ENCODE measurements around the gene NLK.

- TF ChIP-seq CTCF (IDR thresholded peaks at IDR 0.05) (no peak), POLR2A (IDR thresholded peaks at IDR 0.05) (no peak)
These were observed 11.2 kb downstream of the NLK start for GRCh38 chr17:28053725-28054124.

Data from body of pancreas (tissue), 4 donors.